ENCODE measurements around the gene GLIS1.
"Not testable (repeated sequence)": the region's sequence is repeated elsewhere in the genome, so short reads cannot be mapped to it uniquely, and the experiment has no call there.

GLIS1 gene

DNA sequence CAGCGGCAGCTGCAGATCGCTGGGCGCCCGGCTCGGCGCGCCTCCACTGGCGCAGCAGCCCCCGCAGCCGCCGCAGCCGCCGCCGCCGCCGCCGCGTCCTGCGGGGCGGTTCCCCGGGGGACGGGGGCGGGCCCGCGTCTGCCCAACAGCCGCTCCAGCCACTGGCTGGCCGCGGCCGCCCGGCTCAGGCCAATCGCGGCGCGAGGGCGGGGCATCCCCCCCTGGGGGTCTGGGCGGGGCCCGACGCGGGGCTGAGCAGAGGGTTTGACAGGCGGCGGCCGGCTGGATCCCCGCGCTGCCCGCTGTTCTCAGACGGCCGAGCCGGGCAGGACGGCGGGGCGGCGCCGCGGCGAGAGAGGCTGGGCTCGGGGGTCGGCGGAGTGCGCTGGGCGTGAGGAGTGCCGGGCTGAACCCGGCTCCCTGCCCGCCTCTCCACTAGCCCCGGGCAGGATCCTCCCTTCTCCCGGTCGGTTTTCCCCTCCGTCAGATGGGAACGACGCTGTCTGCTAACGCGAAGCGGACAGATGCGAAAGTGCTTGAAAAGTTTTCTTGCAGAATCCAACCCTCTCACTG lies at the start of gene GLIS1:
Gene GLIS1, minus strand, starts transcription at position 56 of the 573 bp plus-strand sequence. CDS start 1,100 bp downstream, outside the sequence.
- DNase-seq = peak; percentile 36

GRCh38 chr1:53787655-53788054 lies 48.7 kb upstream of the GLIS1 start:
- no peak for DNase-seq

GRCh38 chr1:53783056-53783455 lies 44.1 kb upstream of the GLIS1 start:
- DNase-seq = no peak

- no peak for DNase-seq
These were observed 42.7 kb upstream of the GLIS1 start for GRCh38 chr1:53781654-53782053.

GRCh38 chr1:53777272-53777671 lies 38.3 kb upstream of the GLIS1 start:
- no peak for DNase-seq

GRCh38 chr1:53771648-53772047 lies 32.7 kb upstream of the GLIS1 start:
- DNase-seq = no peak

DNA sequence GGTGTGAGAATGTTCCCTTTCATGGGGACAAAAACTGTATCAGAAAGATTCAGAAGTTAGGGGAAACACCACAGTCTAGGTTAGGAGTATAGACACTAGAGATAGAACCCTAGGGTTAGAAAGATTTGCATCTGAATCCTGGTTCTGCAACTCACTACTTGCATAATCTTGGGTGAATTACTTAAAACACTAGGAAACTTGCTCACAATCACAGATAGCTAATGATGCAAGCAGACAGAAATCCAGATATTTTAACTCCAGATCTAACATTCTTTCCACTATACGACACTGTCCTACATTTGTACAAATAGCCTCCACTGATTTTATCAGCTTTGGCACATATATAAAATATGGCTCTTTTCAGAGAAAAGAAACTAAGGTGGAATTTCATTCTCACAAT lies 30.8 kb upstream of the GLIS1 start:
- DNase-seq = no peak

GRCh38 chr1:53769184-53769583 lies 30.2 kb upstream of the GLIS1 start:
- no peak for DNase-seq

DNA sequence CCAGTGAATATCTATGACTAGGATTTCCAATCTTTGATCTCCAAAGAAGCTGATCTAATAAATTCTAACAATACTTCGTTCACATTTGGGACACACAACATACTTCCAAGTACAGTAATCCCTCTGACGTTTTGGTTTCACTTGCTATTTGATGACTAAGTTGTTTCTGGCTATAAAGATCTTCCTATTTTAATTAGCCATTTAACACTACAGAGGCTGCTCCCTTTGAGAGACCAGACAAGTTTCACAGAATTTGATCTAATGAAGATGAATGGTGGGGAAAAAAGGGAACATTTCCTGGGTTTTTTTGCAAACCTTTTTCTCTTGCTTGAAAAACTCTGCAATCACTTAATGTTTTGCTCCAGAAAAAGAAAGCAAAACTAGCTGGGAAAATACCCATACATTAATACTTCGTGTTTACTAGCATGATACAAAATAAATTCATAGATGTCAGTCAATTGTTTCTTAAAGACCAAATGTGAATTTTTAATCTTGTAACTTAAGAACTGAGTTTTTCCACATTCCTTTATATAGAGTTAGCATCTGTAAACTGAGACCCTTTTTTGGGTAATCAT lies 28.0 kb upstream of the GLIS1 start:
- peak; percentile 23 for DNase-seq

GRCh38 chr1:53766194-53766742 lies 27.3 kb upstream of the GLIS1 start:
- DNase-seq = no peak

GRCh38 chr1:53765657-53766056 lies 26.7 kb upstream of the GLIS1 start:
- peak; percentile 58 for DNase-seq

DNA sequence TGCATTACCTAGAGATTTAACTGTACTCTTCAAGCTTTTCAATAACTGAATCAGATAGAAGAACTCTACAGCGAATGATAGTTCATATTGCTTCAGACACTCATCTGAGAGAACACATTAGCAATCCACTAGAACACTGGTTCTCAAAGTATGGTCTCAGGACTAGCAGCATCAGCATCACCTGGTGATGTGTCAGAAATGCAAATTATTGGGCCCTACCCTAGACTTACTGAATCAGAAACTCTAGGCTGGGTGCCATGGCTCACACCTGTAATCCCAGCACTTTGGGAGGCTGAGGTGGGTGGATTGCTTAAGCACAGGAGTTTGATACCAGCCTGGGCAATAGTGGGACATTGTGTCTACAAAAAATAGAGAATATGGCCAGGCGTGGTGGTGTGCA lies 24.9 kb upstream of the GLIS1 start:
- no peak for DNase-seq

GRCh38 chr1:53763461-53763860 lies 24.5 kb upstream of the GLIS1 start:
- no peak for DNase-seq

DNA sequence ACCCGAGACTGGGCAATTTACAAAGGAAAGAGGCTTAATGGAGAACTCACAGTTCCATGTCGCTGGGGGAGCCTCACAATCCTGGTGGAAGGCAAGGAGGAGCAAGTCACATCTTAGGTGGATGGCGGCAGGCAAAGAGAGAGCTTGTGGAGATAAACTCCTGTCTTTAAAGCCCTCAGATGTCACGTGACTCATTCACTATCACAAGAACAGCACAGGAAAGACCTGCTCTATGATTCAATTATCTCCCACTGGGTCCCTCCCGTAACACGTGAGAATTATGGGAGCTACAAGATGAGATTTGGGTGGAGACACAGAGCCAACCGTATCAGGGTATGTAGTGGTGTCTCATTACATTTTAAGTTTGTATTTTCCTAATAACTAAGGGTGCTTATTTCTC lies 21.5 kb upstream of the GLIS1 start:
- not testable (repeated sequence) for DNase-seq

- DNase-seq = no peak
These were observed 16.9 kb upstream of the GLIS1 start for GRCh38 chr1:53755874-53756273.

- DNase-seq = peak; percentile 41
These were observed 15.7 kb upstream of the GLIS1 start for GRCh38 chr1:53754484-53755312.

DNA sequence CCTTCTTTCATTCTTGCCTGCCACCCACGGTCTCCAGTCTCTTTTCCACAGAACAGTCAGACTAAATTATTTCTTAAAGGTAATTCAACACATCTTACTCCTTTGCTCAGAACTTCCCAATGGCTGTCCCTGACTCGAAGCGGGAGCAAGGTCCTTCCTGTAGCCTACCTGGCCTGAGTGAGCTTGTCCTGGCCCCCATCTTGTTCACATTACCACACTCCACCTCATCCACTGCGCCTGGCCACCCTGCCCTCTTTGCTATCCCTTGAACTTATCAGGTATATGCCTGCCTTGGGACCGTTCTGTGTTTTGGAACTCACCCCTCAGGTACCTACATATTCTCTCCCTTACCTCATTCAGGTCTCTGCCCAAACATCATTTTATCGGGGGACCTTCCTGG lies 13.3 kb upstream of the GLIS1 start:
- no peak for DNase-seq

DNA sequence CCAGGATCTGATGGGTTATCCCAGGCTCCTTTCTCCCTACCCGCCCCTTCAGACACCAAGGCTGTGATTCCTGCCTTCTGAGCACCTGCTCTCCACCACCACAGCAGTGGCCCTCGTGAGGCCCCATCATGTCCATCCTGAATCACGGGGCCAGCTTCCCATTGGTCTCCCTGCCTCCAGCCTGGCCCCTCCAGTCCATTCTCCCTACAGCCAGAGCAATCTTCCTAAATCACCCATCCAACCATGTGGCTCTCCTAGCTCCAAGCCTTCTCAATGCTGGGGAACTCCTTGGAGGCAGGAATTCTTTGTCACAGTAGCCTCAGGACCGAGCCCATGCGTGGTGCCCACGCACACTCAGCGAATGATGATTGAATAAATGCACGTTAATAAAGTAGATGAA lies 8.9 kb upstream of the GLIS1 start:
- no peak for DNase-seq

DNA sequence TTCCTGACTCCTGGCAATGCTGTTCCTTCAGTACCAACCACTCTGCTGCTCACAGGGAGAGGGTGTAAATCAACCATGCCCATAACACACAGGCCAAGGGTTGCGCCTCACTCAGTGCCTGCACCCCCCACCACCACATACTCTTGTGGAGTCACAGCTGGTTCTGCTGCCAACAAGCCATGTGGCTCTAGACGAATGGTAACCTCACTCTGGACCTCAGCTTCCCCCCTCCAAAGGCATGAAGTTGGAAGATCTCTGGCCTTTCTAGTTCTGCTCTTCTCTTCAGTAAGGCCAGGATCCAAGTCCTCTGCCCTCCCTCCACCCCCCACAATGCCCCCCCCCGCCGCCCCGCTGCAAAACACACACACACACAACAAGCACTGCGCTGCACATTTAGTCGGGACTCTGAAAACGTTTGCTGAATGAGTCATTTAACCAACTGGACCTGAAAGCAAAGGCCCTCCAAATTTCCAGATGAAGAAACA lies 1.7 kb upstream of the GLIS1 start:
- DNase-seq = no peak

GRCh38 chr1:53738205-53739108 lies 507 bp downstream of the GLIS1 start:
- DNase-seq = no peak

- DNase-seq = no peak
These were observed 1.2 kb downstream of the GLIS1 start for GRCh38 chr1:53737648-53738204.

- DNase-seq = no peak
These were observed 2.7 kb downstream of the GLIS1 start for GRCh38 chr1:53736290-53736689.

Measured in CD4-positive, alpha-beta T cell treated with Interleukin-17A for 1 hour (primary cell).